Measurements from ENCODE around the gene PLPPR1.

- TF ChIP-seq CTCF (IDR thresholded peaks at IDR 0.05; ENCODE audit: insufficient read depth, low read length, poor library complexity, severe bottlenecking) (no peak), EZH2phosphoT487 (conservative IDR thresholded peaks at IDR 0.05; ENCODE audit: low read length) (no peak)
Observed at GRCh38 chr9:101309139-101309538, 280.6 kb downstream of the PLPPR1 start.

All from SU-DHL-6 (cell line).